Measurements from ENCODE around the gene S100A2. TPM values are rescaled to one million over a fixed set of nuclear protein-coding genes. Genes with fewer than 3 reads are reported as not detected.

Gene S100A2
- total RNA-seq, 6 experiments from 2014 or later: not detected

DNA sequence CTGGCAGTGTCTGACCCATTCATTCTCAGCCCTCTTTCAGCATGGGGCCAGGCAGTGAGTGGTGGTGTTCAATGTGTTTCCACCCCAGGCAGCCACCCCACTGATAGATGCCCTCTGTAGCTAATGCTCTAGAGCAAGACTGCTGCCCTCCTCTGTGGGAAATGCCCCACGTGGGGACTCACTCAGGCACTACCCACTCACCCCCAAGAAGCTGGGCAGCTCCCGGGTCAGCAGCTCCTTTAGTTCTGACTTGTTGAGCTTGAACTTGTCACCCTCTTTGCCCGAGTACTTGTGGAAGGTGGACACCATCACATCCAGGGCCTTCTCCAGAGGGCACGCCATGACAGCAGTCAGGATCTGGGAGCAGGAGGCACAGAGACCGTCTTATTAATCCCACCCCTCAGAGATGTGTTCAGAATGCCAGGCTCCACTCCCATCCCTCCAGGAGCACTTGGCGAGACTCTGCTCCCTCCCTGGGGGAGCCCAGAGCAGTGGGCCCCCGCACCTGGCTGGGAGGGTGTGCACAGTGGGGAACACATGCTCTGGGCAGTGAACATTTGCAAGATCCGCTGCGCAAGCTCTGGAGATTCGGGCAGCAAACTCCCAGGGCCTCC is 21.1 kb downstream of the S100A2 start:
- TF ChIP-seq POLR2A (IDR thresholded peaks at IDR 0.05): no peak
- TF ChIP-seq, protein P1, sequence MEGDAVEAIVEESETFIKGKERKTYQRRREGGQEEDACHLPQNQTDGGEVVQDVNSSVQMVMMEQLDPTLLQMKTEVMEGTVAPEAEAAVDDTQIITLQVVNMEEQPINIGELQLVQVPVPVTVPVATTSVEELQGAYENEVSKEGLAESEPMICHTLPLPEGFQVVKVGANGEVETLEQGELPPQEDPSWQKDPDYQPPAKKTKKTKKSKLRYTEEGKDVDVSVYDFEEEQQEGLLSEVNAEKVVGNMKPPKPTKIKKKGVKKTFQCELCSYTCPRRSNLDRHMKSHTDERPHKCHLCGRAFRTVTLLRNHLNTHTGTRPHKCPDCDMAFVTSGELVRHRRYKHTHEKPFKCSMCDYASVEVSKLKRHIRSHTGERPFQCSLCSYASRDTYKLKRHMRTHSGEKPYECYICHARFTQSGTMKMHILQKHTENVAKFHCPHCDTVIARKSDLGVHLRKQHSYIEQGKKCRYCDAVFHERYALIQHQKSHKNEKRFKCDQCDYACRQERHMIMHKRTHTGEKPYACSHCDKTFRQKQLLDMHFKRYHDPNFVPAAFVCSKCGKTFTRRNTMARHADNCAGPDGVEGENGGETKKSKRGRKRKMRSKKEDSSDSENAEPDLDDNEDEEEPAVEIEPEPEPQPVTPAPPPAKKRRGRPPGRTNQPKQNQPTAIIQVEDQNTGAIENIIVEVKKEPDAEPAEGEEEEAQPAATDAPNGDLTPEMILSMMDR (IDR thresholded peaks at IDR 0.05): no peak
- intact Hi-C loops (cut with DNase I): no loop called here
- H3K4me3 ChIP-seq: peak overlapping the region in 1 of 3 donors; percentile 16
- no peaks in the 10 kb centered on the region for H3K27me3 ChIP-seq
- 80% methylated on average over 5 of the region's 10 CpGs for WGBS (ENCODE audit: insufficient coverage, low coverage, low lambda C conversion rate, missing lambda C conversion rate)
- no peaks in the 10 kb centered on the region for H3K9me3 ChIP-seq
- no peak for DNase-seq
- H3K4me1 ChIP-seq: no peaks in the 10 kb centered on the region
- H3K27ac ChIP-seq: no peak overlapping the region
- no peaks in the 10 kb centered on the region for H3K36me3 ChIP-seq
- ATAC-seq: no peak

DNA sequence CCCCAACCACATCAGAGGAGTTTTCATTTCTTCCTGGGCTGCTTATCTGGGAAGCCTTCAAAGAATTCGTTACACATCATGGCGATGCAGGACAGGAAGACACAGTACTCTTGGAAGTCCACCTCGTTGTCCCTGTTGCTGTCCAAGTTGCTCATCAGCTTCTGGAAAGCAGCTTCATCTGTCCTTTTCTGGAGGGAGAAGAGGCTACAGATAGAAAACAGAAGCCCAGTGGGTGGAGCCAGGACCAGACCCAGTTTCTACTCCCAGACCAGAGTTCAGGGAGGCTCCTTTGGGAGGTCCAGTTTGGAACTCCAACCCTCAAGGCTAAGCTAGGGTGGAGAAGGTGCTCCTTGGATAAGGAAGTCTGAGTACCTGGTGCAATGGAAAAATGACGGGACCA is 21.9 kb downstream of the S100A2 start:
- DNase-seq: no peak
- Histone ChIP-seq H3K9me3 (no peaks in the 10 kb centered on the region), H3K27ac (no peak overlapping the region), H3K36me3 (no peaks in the 10 kb centered on the region), H3K4me1 (no peaks in the 10 kb centered on the region), H3K4me3 (no peak overlapping the region), H3K27me3 (no peaks in the 10 kb centered on the region)
- 89% methylated on average over 4 of the region's 4 CpGs for WGBS (ENCODE audit: insufficient coverage, low coverage, low lambda C conversion rate, missing lambda C conversion rate)
- intact Hi-C loops (cut with DNase I): no loop called here
- ATAC-seq: no peak
- TF ChIP-seq, protein P1 (IDR thresholded peaks at IDR 0.05): no peak
- no peak for TF ChIP-seq POLR2A (IDR thresholded peaks at IDR 0.05)

DNA sequence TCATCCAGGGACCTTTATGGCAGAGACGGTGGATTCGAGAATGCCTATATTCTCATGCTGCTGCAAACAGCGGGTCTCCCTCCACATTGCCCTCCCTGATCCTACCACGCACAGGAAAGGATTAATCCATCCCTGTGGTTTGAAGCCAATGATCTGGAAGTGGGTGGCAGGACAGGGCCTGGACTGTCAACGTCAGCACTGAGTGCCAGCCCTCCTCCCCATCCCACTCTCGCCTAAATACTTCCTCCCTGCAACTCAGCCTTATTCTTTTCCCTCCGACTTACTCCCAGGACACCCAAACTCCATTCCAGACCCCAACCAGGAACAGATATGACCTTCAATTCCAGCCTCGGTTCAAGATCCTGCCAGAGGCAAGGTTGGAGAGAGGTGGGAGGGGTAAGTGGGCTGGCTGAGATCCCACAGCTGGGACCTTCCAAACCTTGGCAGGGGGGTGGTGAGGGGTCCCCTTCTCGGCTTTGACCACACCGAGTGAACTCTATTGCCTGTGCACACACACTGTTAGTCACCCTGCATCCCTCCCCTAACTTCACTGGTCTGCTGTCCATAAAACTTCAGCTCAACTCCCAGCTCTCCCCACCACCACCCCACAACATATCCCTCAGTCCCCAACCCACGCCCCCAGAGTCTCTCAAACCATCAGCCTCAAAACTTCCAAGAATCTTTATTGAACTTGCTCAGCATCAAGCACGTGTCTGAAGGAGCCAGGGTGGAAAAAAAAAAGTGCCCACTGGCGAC is 22.5 kb downstream of the S100A2 start:
- WGBS (ENCODE audit: insufficient coverage, low coverage, low lambda C conversion rate, missing lambda C conversion rate): 59% methylated on average over 12 of the region's 13 CpGs
- intact Hi-C loops (cut with DNase I): no loop called here
- ATAC-seq: no peak
- Histone ChIP-seq H3K27ac (no peak overlapping the region), H3K4me3 (no peak overlapping the region), H3K4me1 (no peaks in the 10 kb centered on the region), H3K27me3 (no peaks in the 10 kb centered on the region), H3K9me3 (no peaks in the 10 kb centered on the region), H3K36me3 (no peaks in the 10 kb centered on the region)
- no peak for DNase-seq
- TF ChIP-seq, protein P1 (IDR thresholded peaks at IDR 0.05): no peak
- TF ChIP-seq POLR2A (IDR thresholded peaks at IDR 0.05): no peak

DNA sequence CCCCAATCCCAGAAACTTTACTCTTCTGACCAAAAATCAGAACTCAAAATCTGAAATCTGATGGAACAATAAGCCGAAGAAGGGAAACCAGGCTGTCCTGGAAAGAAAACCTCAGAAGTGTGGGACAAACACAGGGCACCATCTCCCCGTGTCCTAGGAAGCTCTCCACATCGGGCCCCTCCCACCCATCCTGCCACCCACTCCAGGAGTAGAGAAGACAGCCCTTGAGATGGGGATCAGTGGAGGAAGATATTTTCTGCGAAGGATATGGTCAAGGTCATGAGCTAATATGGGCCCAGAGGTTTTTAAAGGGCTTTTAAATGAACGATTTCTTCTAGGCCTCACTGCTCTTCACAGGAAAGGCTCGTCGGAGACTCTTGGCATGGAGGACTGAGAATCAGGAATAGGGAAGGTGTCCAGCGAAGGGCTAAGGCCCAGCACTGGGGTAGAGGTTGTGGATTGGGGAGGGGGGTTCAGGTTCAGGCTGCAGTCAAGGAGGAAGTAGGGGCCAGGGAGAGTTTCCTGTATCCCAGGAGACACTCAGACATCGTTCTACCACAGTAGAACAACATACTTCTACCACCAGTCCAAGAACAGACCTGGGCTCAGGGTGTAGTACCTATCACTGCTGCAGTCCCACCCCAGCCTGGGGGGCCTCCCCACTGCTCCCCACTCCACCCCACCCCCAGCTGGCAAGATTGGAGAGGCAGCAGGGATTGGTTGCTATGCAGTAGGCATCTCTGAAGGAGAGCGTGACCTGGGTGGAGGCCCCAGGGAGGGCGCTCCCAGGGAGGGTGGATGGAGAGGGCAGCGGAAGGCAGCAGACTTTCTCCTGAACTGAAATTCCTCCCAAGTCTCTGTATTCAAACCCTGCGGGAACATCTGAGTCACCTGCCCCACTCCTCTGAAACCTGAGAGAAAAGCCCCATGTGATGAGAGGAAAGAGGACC is 23.7 kb downstream of the S100A2 start:
- H3K4me1 ChIP-seq: no peaks in the 10 kb centered on the region
- H3K27ac ChIP-seq: no peak overlapping the region
- WGBS (ENCODE audit: insufficient coverage, low coverage, low lambda C conversion rate, missing lambda C conversion rate): 59% methylated on average over 9 of the region's 13 CpGs

More for the DNA sequence above, 23.7 kb downstream of the S100A2 start:
- no peak for ATAC-seq
- H3K27me3 ChIP-seq: no peaks in the 10 kb centered on the region
- intact Hi-C loops (cut with DNase I): no loop called here
- TF ChIP-seq, protein P1 (IDR thresholded peaks at IDR 0.05): no peak
- TF ChIP-seq POLR2A (IDR thresholded peaks at IDR 0.05): no peak
- H3K36me3 ChIP-seq: no peaks in the 10 kb centered on the region
- DNase-seq: no peak
- H3K9me3 ChIP-seq: no peaks in the 10 kb centered on the region
- no peak overlapping the region for H3K4me3 ChIP-seq

All from right lobe of liver (tissue), 6 donors.